K562 (cell line): ENCODE results near the gene SAMD8. TPM values are rescaled to one million over a fixed set of nuclear protein-coding genes. Genes with fewer than 3 reads are reported as not detected.

ENCODE experiments used
- MED1 ChIP-seq: sonication (generic); formaldehyde crosslinking; IDR thresholded peaks from 2 replicates; pipeline ENCODE4 v1.8.1; 2023; ENCODE audit warnings: missing genetic modification reagents, borderline replicate concordance
- SUPT5H ChIP-seq: fragments of 450-650 bp; IDR thresholded peaks from 2 replicates; pipeline ENCODE4 v1.6.1; 2016
- ZNF124 ChIP-seq: sonication (generic); formaldehyde crosslinking; IDR thresholded peaks from 2 replicates; pipeline ENCODE4 v1.8.1; 2022; ENCODE audit warnings: missing genetic modification reagents
- ZNF407 ChIP-seq: fragments of 450-650 bp; IDR thresholded peaks from 2 replicates; pipeline ENCODE4 v1.6.1; 2016; ENCODE audit warnings: low read depth
- polyA plus RNA-seq, 8 experiments: library from polyadenylated mRNA; depleted of rRNA in 4 of 8; stranded (reverse) in 5 of 8; unstranded in 3 of 8; fragments of >200 nt; fragmentation: Nextera tagmentation in 2 of 8; fragmentation: Illumina TruSeq in 1 of 8; extraction: Ambion mirVana in 2 of 8; extraction: Trizol in 1 of 8; gene quantifications; 2 replicates each; pipeline versions ENCODE4 v1.2.1 to v1.2.3, GENCODE V29; 2011 to 2014; ENCODE audit warnings: inconsistent platforms in 1 of 8, missing spikeins in 1 of 8
- total RNA-seq, 7 experiments: library from RNA; depleted of rRNA in 6 of 7; stranded (reverse); fragments of >200 nt in 6 of 7; fragmentation: Illumina TruSeq in 2 of 7; extraction: Trizol in 2 of 7; gene quantifications; 2 replicates each; pipeline versions ENCODE4 v1.2.1 to v1.2.3, GENCODE V29; 2011 to 2021; ENCODE audit warnings: low replicate concordance in 1 of 7
- TF ChIP-seq, protein P1 (sequence below), 2 experiments: fragments of 450-650 bp; IDR thresholded peaks; 2 replicates each; pipeline ENCODE4 v1.6.1; 2016; ENCODE audit warnings: mild to moderate bottlenecking in 2 of 2, borderline replicate concordance in 1 of 2, low read depth in 1 of 2, moderate library complexity in 1 of 2
- TF ChIP-seq, protein P2 (sequence below): fragments of 200-800 bp; sonication (Bioruptor generic); IDR thresholded peaks from 2 replicates; pipeline ENCODE4 v1.6.1; 2017; ENCODE audit warnings: missing genetic modification characterization, missing compliant biosample characterization

SAMD8 gene
- total and polyA plus RNA-seq, 9 of the 15 experiments (the other 6 are each of a cell fraction or from before 2014, with no cell fraction given) = 2.7 to 16.1 (median 6.2) TPM

GRCh38 chr10:75137533-75138438 lies 26.3 kb downstream of the SAMD8 start (continued):
- TF ChIP-seq, protein P1, sequence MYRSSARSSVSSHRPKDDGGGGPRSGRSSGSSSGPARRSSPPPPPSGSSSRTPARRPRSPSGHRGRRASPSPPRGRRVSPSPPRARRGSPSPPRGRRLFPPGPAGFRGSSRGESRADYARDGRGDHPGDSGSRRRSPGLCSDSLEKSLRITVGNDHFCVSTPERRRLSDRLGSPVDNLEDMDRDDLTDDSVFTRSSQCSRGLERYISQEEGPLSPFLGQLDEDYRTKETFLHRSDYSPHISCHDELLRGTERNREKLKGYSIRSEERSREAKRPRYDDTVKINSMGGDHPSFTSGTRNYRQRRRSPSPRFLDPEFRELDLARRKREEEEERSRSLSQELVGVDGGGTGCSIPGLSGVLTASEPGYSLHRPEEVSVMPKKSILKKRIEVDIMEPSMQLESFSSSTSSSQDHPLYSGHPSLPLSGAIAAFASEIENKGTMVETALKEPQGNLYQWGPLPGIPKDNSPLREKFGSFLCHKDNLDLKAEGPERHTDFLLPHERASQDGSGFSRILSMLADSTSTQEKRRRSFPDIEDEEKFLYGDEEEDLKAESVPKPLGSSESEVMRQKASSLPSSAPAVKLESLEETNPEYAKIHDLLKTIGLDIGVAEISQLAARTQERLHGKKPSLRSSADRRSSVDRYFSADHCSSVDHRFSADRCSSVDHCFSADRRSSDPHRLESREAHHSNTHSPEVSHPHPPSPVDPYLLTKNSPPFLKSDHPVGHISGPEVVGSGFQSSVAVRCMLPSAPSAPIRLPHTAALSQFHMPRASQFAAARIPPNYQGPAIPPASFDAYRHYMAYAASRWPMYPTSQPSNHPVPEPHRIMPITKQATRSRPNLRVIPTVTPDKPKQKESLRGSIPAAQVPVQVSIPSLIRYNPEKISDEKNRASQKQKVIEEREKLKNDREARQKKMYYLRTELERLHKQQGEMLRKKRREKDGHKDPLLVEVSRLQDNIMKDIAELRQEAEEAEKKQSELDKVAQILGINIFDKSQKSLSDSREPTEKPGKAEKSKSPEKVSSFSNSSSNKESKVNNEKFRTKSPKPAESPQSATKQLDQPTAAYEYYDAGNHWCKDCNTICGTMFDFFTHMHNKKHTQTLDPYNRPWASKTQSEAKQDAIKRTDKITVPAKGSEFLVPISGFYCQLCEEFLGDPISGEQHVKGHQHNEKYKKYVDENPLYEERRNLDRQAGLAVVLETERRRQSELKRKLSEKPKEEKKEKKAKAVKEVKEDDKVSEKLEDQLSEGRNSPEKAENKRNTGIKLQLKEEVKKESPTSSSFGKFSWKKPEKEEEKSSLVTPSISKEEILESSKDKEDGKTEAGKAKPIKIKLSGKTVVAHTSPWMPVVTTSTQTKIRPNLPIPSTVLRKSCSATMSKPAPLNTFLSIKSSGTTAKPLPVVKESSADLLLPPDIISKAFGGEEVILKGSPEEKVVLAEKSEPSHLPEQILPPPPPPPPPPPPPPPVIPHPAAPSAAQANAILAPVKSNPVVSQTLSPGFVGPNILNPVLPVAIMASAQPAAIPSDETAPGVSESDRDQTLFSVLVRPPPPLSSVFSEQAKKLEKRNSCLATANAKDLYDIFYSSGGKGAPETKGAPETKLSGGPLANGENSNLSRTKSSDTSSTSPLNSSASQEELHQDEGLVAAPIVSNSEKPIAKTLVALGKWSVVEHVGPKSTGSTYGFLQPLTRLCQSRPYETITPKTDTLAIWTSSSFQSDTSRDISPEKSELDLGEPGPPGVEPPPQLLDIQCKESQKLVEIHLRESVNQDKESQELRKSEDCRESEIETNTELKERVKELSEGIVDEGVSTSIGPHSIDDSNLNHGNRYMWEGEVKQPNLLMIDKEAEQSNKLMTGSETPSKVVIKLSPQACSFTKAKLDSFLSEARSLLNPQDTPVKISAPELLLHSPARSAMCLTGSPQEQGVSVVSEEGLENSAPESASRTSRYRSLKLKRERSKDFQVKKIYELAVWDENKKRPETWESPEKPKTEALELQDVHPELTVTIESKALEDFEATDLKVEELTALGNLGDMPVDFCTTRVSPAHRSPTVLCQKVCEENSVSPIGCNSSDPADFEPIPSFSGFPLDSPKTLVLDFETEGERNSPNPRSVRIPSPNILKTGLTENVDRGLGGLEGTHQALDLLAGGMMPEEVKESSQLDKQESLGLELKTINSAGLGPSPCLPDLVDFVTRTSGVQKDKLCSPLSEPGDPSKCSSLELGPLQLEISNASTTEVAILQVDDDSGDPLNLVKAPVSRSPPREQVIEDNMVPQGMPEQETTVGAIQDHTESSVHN (IDR thresholded peaks at IDR 0.05; ENCODE audit: borderline replicate concordance in 1 of 2, low read depth in 1 of 2) = no peak
- TF ChIP-seq ZNF407 (no peak), SUPT5H (no peak), ZNF124 (CRISPR knock-in tag) (no peak), MED1 (no peak)
- TF ChIP-seq, protein P2, sequence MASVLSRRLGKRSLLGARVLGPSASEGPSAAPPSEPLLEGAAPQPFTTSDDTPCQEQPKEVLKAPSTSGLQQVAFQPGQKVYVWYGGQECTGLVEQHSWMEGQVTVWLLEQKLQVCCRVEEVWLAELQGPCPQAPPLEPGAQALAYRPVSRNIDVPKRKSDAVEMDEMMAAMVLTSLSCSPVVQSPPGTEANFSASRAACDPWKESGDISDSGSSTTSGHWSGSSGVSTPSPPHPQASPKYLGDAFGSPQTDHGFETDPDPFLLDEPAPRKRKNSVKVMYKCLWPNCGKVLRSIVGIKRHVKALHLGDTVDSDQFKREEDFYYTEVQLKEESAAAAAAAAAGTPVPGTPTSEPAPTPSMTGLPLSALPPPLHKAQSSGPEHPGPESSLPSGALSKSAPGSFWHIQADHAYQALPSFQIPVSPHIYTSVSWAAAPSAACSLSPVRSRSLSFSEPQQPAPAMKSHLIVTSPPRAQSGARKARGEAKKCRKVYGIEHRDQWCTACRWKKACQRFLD (CRISPR knock-in tag) = no peak
